Fibroblast of mammary gland (primary cell): ENCODE results near the gene ILRUN.
"Not testable (repeated sequence)": the region's sequence is repeated elsewhere in the genome, so short reads cannot be mapped to it uniquely, and the experiment has no call there.

Experiments
- DNase-seq: peaks from one replicate; pipeline ENCODE4 v3.0.0-alpha.2; 2010; ENCODE audit warnings: low read depth
- H3K4me3 ChIP-seq: 2 replicates; pipeline ENCODE4 v1.5.1; 2011; ENCODE audit warnings: low read depth, mild to moderate bottlenecking, low read length, moderate library complexity; ENCODE audit not compliant: control insufficient read depth
- TF ChIP-seq, protein P1 (sequence below): conservative IDR thresholded peaks from 2 replicates; pipeline ENCODE4 v1.5.1; 2011; ENCODE audit warnings: low read depth, low read length, inconsistent platforms; ENCODE audit not compliant: control insufficient read depth, insufficient read depth

ILRUN gene

DNA sequence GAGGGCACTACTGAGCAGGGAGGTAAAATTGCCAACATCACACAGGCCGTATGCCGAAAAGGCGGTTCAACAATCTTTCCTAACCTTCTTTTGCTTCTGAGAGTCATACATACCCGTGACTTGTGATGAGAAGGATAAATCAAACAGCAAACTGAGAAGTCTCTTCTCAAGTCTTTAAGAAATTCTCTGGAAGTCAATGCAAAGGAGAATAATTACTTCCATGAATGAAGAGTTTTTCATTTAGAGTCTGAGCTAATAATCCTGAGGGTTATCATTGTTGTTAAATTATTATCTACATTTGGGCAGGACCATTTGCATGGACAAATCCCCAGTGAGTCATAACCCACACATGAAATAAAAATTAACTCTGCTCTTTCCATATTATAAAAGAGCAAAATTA, 22.4 kb upstream of the ILRUN start:
- no peak for DNase-seq
- H3K4me3 ChIP-seq = no peak overlapping the region
- TF ChIP-seq, protein P1, sequence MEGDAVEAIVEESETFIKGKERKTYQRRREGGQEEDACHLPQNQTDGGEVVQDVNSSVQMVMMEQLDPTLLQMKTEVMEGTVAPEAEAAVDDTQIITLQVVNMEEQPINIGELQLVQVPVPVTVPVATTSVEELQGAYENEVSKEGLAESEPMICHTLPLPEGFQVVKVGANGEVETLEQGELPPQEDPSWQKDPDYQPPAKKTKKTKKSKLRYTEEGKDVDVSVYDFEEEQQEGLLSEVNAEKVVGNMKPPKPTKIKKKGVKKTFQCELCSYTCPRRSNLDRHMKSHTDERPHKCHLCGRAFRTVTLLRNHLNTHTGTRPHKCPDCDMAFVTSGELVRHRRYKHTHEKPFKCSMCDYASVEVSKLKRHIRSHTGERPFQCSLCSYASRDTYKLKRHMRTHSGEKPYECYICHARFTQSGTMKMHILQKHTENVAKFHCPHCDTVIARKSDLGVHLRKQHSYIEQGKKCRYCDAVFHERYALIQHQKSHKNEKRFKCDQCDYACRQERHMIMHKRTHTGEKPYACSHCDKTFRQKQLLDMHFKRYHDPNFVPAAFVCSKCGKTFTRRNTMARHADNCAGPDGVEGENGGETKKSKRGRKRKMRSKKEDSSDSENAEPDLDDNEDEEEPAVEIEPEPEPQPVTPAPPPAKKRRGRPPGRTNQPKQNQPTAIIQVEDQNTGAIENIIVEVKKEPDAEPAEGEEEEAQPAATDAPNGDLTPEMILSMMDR = no peak

GRCh38 chr6:34717466-34717865, 20.9 kb upstream of the ILRUN start:
- TF ChIP-seq, protein P1 = no peak
- no peak for DNase-seq

GRCh38 chr6:34714663-34715062, 18.1 kb upstream of the ILRUN start:
- DNase-seq = no peak
- no peak overlapping the region for H3K4me3 ChIP-seq
- TF ChIP-seq, protein P1 = no peak

More at GRCh38 chr6:34717466-34717865, 20.9 kb upstream of the ILRUN start:
- H3K4me3 ChIP-seq = no peak overlapping the region

GRCh38 chr6:34712881-34713280, 16.3 kb upstream of the ILRUN start:
- H3K4me3 ChIP-seq, DNase-seq: not testable (repeated sequence)

GRCh38 chr6:34709386-34709785, 12.8 kb upstream of the ILRUN start:
- no peak overlapping the region for H3K4me3 ChIP-seq
- DNase-seq = peak; percentile 83
- TF ChIP-seq, protein P1 = no peak

DNA sequence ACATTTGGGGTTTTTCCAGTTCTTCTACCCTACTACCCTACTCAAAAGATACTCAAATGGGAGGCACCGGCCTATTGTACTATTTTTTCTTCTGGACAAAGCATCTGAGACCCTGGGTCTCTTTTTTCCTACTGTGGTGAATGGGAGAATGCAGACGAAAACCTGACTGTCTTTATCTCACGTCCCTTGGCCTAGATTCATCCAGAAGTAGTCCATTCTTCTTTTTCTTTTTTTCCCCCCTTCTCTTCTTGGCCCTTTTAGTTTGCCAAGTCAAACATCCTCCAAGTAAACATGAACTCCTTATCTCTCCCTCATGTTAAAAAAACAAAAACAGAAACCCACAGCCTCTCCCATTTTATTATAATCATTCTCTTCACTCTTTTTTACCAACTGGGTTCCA, 8.7 kb upstream of the ILRUN start:
- no peak for DNase-seq
- TF ChIP-seq, protein P1 = no peak
- no peak overlapping the region for H3K4me3 ChIP-seq

- DNase-seq = no peak
- TF ChIP-seq, protein P1 = no peak
- no peak overlapping the region for H3K4me3 ChIP-seq
Measured at GRCh38 chr6:34701199-34701598, 4.6 kb upstream of the ILRUN start.
